Amygdala (tissue), 56 donors: ENCODE results near the gene PRKAG2.
"Not testable (repeated sequence)": the region's sequence is repeated elsewhere in the genome, so short reads cannot be mapped to it uniquely, and the experiment has no call there.

ENCODE experiments used
- DNase-seq, 56 donors: peaks; one replicate each; lab custom pipeline; 2025; lab: John Stamatoyannopoulos, UW

The PRKAG2 gene

GRCh38 chr7:151759591-151760042, 117.3 kb downstream of the PRKAG2 start:
- DNase-seq = peak in 25 of 56 donors; percentile 8 to 53 (median 32)

GRCh38 chr7:151758622-151759540, 118.0 kb downstream of the PRKAG2 start:
- DNase-seq = no peak

GRCh38 chr7:151757274-151757673, 119.6 kb downstream of the PRKAG2 start:
- no peak for DNase-seq

GRCh38 chr7:151756866-151757265, 120.0 kb downstream of the PRKAG2 start:
- DNase-seq = peak in 4 of 56 donors; percentile 17 to 23 (median 22)

GRCh38 chr7:151756076-151756731, 120.7 kb downstream of the PRKAG2 start:
- no peak for DNase-seq

GRCh38 chr7:151755131-151755801, 121.6 kb downstream of the PRKAG2 start:
- no peak for DNase-seq

- DNase-seq = no peak
These were observed 122.2 kb downstream of the PRKAG2 start for GRCh38 chr7:151754688-151755130.

GRCh38 chr7:151754142-151754590, 122.7 kb downstream of the PRKAG2 start:
- DNase-seq = peak in 24 of 56 donors; percentile 8 to 55 (median 30)

- DNase-seq = no peak
These were observed 123.9 kb downstream of the PRKAG2 start for GRCh38 chr7:151752816-151753595.

- no peak for DNase-seq
These were observed 124.9 kb downstream of the PRKAG2 start for GRCh38 chr7:151752037-151752436.

- DNase-seq = no peak
These were observed 128.2 kb downstream of the PRKAG2 start for GRCh38 chr7:151748733-151749132.

GRCh38 chr7:151748021-151748420, 128.9 kb downstream of the PRKAG2 start:
- not testable (repeated sequence) for DNase-seq

- no peak for DNase-seq
These were observed 131.2 kb downstream of the PRKAG2 start for GRCh38 chr7:151745706-151746105.

GRCh38 chr7:151744656-151745638, 132.0 kb downstream of the PRKAG2 start:
- no peak for DNase-seq

GRCh38 chr7:151744051-151744580, 132.8 kb downstream of the PRKAG2 start:
- DNase-seq = no peak

- DNase-seq = peak in 3 of 56 donors; percentile 22 to 41 (median 23)
These were observed 133.4 kb downstream of the PRKAG2 start for GRCh38 chr7:151743481-151743983.

- DNase-seq = no peak
These were observed 134.0 kb downstream of the PRKAG2 start for GRCh38 chr7:151742713-151743480.
